ENCODE data around the gene TCL1B. TPM values are rescaled to one million over a fixed set of nuclear protein-coding genes. Genes with fewer than 3 reads are reported as not detected.
"Not testable (repeated sequence)": the region's sequence is repeated elsewhere in the genome, so short reads cannot be mapped to it uniquely, and the experiment has no call there.

The TCL1B gene
- total and polyA plus RNA-seq, 9 donors = not detected

DNA sequence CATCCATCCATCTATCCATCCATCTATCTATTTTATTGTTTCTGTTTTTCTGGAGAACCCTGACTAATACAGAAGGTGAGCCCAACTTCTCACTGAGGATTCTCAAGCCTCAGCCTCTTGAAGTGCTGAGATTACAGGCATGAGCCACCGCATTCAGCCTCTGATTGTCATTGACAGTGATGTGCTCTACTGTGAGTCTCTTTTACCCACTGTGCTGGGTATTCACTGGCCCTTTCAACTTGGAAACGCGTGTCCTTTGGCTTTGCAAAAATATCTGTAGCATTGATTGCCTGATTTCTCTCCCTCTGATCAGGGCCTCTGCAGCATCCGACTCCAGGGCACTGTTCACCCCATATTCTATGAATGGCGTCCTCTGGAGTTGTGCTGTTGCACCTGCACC lies 29.6 kb upstream of the TCL1B start:
- no peak overlapping the region for H3K4me3 ChIP-seq (ENCODE audit: low read length)
- H3K27me3 ChIP-seq (ENCODE audit: control insufficient read depth, insufficient read depth, low read length) = peaks cover 2% of the 10 kb centered on the region
- no peak overlapping the region for H3K27ac ChIP-seq (ENCODE audit: low read length)
- WGBS (ENCODE audit: insufficient coverage) = 85% methylated on average over 3 of the region's 5 CpGs
- H3K4me1 ChIP-seq (ENCODE audit: control insufficient read depth, insufficient read depth, low read length) = no peaks in the 10 kb centered on the region
- no peak for DNase-seq
- no peaks in the 10 kb centered on the region for H3K36me3 ChIP-seq (ENCODE audit: control insufficient read depth, insufficient read depth, low read length)
- H3K9me3 ChIP-seq (replicated peaks; ENCODE audit: control insufficient read depth, low read depth, low read length) = no peaks in the 10 kb centered on the region

- H3K27ac ChIP-seq (ENCODE audit: low read length) = no peak overlapping the region
- no peaks in the 10 kb centered on the region for H3K36me3 ChIP-seq (ENCODE audit: control insufficient read depth, insufficient read depth, low read length)
- no peaks in the 10 kb centered on the region for H3K4me1 ChIP-seq (ENCODE audit: control insufficient read depth, insufficient read depth, low read length)
- no peaks in the 10 kb centered on the region for H3K9me3 ChIP-seq (replicated peaks; ENCODE audit: control insufficient read depth, low read depth, low read length)
- DNase-seq = no peak
- H3K27me3 ChIP-seq (ENCODE audit: control insufficient read depth, insufficient read depth, low read length) = peaks cover 2% of the 10 kb centered on the region
- no peak overlapping the region for H3K4me3 ChIP-seq (ENCODE audit: low read length)
- WGBS (ENCODE audit: insufficient coverage) = 66% methylated on average over 4 of the region's 4 CpGs
Measured at GRCh38 chr14:95657454-95657853, 28.8 kb upstream of the TCL1B start.

GRCh38 chr14:95659293-95659989 lies 26.8 kb upstream of the TCL1B start:
- Histone ChIP-seq H3K4me3 (ENCODE audit: low read length) (no peak overlapping the region), H3K9me3 (replicated peaks; ENCODE audit: control insufficient read depth, low read depth, low read length) (no peaks in the 10 kb centered on the region), H3K27me3 (ENCODE audit: control insufficient read depth, insufficient read depth, low read length) (peaks cover 4% of the 10 kb centered on the region), H3K4me1 (ENCODE audit: control insufficient read depth, insufficient read depth, low read length) (no peaks in the 10 kb centered on the region), H3K27ac (ENCODE audit: low read length) (no peak overlapping the region), H3K36me3 (ENCODE audit: control insufficient read depth, insufficient read depth, low read length) (no peaks in the 10 kb centered on the region)
- WGBS (ENCODE audit: insufficient coverage) = 46% methylated on average over 3 of the region's 7 CpGs
- no peak for DNase-seq

- H3K36me3 ChIP-seq (ENCODE audit: control insufficient read depth, insufficient read depth, low read length) = no peaks in the 10 kb centered on the region
- WGBS (ENCODE audit: insufficient coverage) = 69% methylated on average over 5 of the region's 5 CpGs
- H3K27ac ChIP-seq (ENCODE audit: low read length) = no peak overlapping the region
- DNase-seq = no peak
- H3K9me3 ChIP-seq (replicated peaks; ENCODE audit: control insufficient read depth, low read depth, low read length) = no peaks in the 10 kb centered on the region
- H3K4me1 ChIP-seq (ENCODE audit: control insufficient read depth, insufficient read depth, low read length) = no peaks in the 10 kb centered on the region
- no peak overlapping the region for H3K4me3 ChIP-seq (ENCODE audit: low read length)
- peaks cover 4% of the 10 kb centered on the region for H3K27me3 ChIP-seq (ENCODE audit: control insufficient read depth, insufficient read depth, low read length)
Measured at GRCh38 chr14:95659990-95660385, 26.2 kb upstream of the TCL1B start.

DNA sequence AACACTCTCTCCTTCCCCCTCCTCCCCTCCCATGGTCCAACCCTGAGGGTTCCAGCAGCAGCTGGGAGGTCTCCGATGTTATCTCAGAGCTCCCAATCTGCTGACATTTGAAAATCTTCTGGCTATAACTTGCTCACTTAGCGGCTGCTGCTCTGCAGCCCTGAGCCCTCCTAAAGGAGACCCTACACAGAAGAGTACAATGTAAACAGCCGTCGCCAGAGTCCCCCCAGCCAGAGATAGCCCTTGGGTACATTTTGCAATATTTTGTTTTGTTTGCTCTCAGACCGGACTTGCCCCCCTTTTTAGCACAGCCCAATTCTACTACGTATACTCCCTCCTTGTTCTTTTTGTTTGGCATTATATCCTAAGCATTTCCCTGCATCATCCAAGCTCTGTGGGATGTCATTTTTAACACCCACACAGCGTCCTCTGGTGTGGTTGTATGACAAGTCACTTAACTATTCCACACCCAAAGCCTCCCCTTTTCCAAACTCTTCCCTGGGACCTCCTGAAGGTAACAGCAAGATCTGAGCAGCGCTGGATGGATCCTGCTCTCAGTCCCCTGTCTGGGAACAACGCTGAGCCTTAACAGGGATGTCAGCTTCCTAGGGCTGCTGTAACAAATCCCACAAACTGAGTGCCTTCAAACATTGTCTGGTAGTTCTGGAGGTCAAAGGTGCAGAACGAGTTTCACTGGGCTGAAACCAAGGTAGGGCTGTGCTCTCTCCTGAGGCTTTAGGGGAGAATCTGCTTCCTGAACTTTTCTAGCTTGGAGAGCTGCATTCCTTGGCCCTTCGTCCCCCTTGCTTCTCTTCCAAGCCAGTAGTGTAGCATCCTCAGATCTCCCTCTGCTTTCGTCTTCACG lies 25.3 kb upstream of the TCL1B start:
- no peak for DNase-seq
- Histone ChIP-seq H3K27me3 (ENCODE audit: control insufficient read depth, insufficient read depth, low read length) (peaks cover 4% of the 10 kb centered on the region), H3K9me3 (replicated peaks; ENCODE audit: control insufficient read depth, low read depth, low read length) (no peaks in the 10 kb centered on the region), H3K4me3 (ENCODE audit: low read length) (no peak overlapping the region), H3K27ac (ENCODE audit: low read length) (no peak overlapping the region), H3K36me3 (ENCODE audit: control insufficient read depth, insufficient read depth, low read length) (no peaks in the 10 kb centered on the region), H3K4me1 (ENCODE audit: control insufficient read depth, insufficient read depth, low read length) (no peaks in the 10 kb centered on the region)
- 35% methylated on average over 8 of the region's 13 CpGs for WGBS (ENCODE audit: insufficient coverage)

DNA sequence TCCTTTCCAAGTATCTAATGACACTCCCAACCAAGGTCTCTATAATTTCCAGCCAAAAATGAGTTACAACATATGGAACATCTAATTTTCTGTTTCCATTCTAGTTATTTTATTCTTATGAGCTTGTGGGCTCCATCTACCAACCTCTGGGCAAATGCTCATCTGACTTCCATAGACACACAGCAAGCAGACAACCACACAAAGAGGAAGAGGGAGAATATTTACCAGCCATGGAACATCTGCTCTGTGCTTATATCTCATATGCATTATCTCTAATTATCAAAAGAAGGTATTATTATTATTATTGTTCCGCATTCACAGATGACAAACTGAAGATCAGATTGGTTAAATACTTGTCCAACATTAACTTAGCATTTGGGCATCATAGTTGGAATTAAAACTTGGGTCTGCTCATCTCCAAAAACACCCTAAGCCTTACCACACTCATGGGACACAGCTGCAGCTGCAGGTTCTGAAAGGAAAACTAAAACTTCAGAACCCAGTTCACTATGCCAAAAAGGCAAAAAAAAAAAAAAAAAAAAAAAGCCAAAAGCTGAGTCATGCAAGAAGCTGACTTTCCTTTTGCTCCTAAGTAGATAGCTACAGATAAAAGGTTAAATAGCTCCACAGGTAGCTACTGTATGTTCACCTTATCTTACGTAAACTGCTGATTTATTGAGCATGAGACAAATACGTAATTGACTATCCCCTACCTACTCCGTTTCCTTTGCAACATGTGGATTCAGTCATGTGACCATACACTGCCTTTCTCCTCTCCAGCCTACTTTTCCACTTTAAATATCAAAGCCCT lies 23.6 kb upstream of the TCL1B start:
- Histone ChIP-seq H3K4me1 (ENCODE audit: control insufficient read depth, insufficient read depth, low read length) (no peaks in the 10 kb centered on the region), H3K27ac (ENCODE audit: low read length) (no peak overlapping the region), H3K27me3 (ENCODE audit: control insufficient read depth, insufficient read depth, low read length) (peaks cover 4% of the 10 kb centered on the region), H3K9me3 (replicated peaks; ENCODE audit: control insufficient read depth, low read depth, low read length) (no peaks in the 10 kb centered on the region), H3K36me3 (ENCODE audit: control insufficient read depth, insufficient read depth, low read length) (no peaks in the 10 kb centered on the region), H3K4me3 (ENCODE audit: low read length) (no peak overlapping the region)
- peak; percentile 8 for DNase-seq
- WGBS (ENCODE audit: insufficient coverage) = 54% methylated on average over 3 of the region's 4 CpGs

DNA sequence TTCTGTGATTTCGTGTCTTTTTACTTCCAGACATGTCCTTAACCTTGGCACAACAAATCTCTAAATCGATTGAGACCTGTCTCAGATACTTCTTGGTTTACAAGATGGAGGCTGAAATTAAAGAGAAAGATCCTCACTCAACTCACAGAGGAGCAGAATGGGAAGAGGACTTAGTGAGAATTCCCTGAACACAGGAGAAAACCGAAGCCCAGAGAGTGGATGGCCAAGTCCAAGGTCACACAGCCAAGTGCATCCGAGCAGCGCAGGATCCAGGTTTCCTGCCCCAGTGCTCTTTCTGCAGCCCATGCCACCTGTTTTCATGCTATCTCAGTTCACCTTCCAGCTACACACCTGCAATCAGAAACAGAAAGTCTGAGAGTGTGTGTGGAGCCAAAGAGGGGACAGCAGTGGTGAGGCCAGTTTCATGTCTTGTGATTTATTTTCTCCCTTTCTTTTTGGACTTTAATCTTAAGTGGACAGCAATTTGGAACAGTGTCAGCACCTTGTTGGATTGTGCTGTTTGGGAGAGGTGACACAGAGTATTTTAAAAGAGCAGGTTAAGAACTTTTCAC lies 22.9 kb upstream of the TCL1B start:
- Histone ChIP-seq H3K27ac (ENCODE audit: low read length) (no peak overlapping the region), H3K9me3 (replicated peaks; ENCODE audit: control insufficient read depth, low read depth, low read length) (no peaks in the 10 kb centered on the region), H3K4me3 (ENCODE audit: low read length) (no peak overlapping the region), H3K4me1 (ENCODE audit: control insufficient read depth, insufficient read depth, low read length) (no peaks in the 10 kb centered on the region), H3K27me3 (ENCODE audit: control insufficient read depth, insufficient read depth, low read length) (peaks cover 4% of the 10 kb centered on the region), H3K36me3 (ENCODE audit: control insufficient read depth, insufficient read depth, low read length) (no peaks in the 10 kb centered on the region)
- no peak for DNase-seq
- WGBS (ENCODE audit: insufficient coverage) = 60% methylated on average over 2 of the region's 5 CpGs

DNA sequence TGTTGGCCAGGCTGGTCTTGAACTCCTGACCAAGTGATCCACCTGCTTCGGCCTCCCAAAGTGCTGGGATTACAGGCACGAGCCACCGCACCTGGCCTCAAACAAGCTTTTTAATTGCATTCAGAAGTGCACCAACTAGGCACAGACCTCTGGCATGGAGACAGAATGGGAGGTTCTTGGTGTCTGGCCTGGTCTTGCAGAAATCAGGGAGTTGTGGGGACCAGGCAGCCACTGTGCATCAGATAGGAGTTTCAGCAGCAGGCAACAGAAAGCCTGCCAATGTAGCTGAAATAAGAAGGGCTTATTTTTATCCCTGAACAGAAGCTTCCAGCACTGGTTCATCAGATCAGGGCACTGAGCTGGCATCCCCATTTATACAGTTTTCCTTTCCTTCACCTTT lies 22.2 kb upstream of the TCL1B start:
- H3K36me3 ChIP-seq (ENCODE audit: control insufficient read depth, insufficient read depth, low read length) = no peaks in the 10 kb centered on the region
- no peak for DNase-seq
- H3K27ac ChIP-seq (ENCODE audit: low read length) = no peak overlapping the region
- no peaks in the 10 kb centered on the region for H3K9me3 ChIP-seq (replicated peaks; ENCODE audit: control insufficient read depth, low read depth, low read length)
- no peaks in the 10 kb centered on the region for H3K4me1 ChIP-seq (ENCODE audit: control insufficient read depth, insufficient read depth, low read length)
- peaks cover 7% of the 10 kb centered on the region for H3K27me3 ChIP-seq (ENCODE audit: control insufficient read depth, insufficient read depth, low read length)
- 71% methylated on average over 3 of the region's 3 CpGs for WGBS (ENCODE audit: insufficient coverage)
- no peak overlapping the region for H3K4me3 ChIP-seq (ENCODE audit: low read length)

- H3K4me3 ChIP-seq (ENCODE audit: low read length) = no peak overlapping the region
- no peaks in the 10 kb centered on the region for H3K4me1 ChIP-seq (ENCODE audit: control insufficient read depth, insufficient read depth, low read length)
- 65% methylated on average over 8 of the region's 8 CpGs for WGBS (ENCODE audit: insufficient coverage)
Measured at GRCh38 chr14:95664546-95664945, 21.7 kb upstream of the TCL1B start.

DNA sequence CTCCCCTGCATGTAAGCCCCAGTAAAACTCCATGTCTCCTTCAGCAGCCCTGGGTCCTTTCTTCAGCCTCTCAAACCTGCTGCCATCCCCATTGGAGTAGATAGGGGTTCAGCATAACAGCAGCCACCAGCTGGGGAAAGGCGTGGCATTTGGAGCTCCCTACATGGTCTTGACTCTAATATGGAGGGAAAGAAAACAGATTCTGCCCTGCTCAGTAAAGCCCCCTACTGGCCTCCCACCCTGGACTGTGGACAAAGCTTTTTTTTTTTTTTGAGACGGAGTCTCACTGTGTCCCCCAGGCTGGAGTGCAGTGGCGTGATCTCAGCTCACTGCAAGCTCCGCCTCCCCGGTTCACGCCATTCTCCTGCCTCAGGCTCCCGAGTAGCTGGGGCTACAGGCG lies 20.7 kb upstream of the TCL1B start:
- 39% methylated on average over 3 of the region's 8 CpGs for WGBS (ENCODE audit: insufficient coverage)
- not testable (repeated sequence) for H3K9me3 ChIP-seq (replicated peaks; ENCODE audit: control insufficient read depth, low read depth, low read length); H3K27me3 ChIP-seq (ENCODE audit: control insufficient read depth, insufficient read depth, low read length); H3K27ac ChIP-seq (ENCODE audit: low read length); DNase-seq; H3K4me1 ChIP-seq (ENCODE audit: control insufficient read depth, insufficient read depth, low read length); H3K36me3 ChIP-seq (ENCODE audit: control insufficient read depth, insufficient read depth, low read length); H3K4me3 ChIP-seq (ENCODE audit: low read length)

More at GRCh38 chr14:95664546-95664945, 21.7 kb upstream of the TCL1B start:
- Histone ChIP-seq H3K36me3 (ENCODE audit: control insufficient read depth, insufficient read depth, low read length) (no peaks in the 10 kb centered on the region), H3K9me3 (replicated peaks; ENCODE audit: control insufficient read depth, low read depth, low read length) (no peaks in the 10 kb centered on the region), H3K27me3 (ENCODE audit: control insufficient read depth, insufficient read depth, low read length) (peaks cover 7% of the 10 kb centered on the region), H3K27ac (ENCODE audit: low read length) (no peak overlapping the region)
- no peak for DNase-seq
